Activated CD4-positive, alpha-beta T cell treated with anti-CD3 and anti-CD28 coated beads, Interleukin-2, amount 50 U/mL, for 24 hours (primary cell): ENCODE data around the gene KRTAP10-2.

Source experiments
- DNase-seq, 2 donors: peaks; one replicate each; pipeline ENCODE4 v3.0.0-alpha.2; 2020; ENCODE audit warnings: low read depth in 1 of 2, low spot score in 1 of 2

The KRTAP10-2 gene

DNA sequence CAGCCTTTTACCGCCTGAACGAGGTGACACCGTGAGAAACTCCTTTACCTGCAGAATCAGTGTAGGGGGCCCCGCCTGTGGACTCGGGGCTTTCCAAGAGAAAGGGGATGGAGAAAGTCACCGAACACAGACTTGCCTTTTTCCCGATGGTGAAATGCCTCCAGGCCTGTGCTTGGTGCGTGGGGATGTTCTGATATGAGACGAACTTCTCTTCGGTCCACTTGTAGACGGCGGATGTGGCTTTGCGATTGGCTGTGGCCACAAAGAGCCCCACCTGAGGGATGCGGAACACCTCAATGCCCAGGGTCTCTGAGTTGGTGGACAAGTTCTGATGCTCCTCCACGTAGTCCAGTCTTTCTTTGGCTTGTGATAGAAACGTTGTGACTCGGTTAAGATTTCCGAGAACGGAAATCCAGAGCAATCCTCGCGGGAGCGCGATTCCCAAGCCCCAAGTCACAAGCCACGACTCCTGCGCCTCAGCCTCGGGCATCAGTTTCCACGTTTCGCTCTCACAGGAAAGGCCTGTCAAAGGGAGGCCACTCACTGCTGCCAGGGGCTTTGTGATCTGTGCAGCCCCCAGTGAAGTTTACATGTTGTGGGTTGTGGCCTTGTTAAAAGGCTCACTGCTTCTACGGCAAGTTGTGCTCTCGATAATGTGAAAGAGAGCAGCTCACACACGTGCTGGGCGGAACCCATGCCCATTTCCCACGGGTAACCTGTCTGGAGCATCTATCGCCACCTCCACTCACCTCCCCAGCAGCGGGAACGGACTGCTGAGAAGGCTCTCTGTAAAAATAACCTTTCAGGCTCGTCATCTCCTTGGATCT, 23.9 kb downstream of the KRTAP10-2 start:
- no peak for DNase-seq

DNA sequence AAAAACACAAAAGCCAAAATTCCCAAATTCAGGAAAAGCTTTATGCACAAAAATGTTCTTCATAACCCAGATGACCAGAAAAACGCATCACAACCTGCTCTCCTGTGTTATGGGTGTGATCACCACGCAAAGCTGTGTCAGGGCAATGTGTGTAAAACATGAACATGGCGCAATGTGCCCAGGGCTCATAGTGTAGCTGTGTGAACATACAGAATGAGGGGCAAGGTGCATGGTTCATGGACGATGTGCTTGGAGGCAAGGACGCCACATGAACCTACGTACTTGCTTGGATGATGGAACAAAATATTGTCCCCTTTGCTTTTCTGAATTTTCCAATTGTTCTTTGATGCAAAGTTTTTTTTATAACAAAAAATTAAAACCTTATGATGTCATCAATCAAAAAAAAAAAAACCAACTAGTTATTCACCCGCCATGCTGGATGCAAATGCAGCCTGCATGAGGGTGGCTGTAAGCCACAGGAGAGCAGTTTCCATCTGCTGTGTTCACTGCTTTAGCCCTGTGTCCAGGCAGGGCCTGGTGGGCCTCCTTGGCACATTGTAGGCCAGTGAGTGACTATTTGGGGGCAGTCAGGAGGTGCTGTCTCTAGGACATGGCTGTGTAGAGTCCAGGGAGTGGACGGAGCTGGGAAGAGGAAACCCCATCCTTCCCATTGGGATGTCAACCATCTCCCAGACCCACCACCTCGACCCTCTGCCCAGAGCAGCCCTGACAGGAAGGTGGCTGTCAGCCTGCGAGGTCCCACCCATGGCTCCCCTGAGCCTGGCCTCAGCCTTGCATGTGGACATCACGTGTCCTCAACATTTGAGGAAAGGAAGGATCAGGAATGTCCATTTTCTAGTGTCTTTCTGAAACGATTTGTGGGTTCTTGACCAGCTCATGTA, 25.0 kb downstream of the KRTAP10-2 start:
- no peak for DNase-seq

DNA sequence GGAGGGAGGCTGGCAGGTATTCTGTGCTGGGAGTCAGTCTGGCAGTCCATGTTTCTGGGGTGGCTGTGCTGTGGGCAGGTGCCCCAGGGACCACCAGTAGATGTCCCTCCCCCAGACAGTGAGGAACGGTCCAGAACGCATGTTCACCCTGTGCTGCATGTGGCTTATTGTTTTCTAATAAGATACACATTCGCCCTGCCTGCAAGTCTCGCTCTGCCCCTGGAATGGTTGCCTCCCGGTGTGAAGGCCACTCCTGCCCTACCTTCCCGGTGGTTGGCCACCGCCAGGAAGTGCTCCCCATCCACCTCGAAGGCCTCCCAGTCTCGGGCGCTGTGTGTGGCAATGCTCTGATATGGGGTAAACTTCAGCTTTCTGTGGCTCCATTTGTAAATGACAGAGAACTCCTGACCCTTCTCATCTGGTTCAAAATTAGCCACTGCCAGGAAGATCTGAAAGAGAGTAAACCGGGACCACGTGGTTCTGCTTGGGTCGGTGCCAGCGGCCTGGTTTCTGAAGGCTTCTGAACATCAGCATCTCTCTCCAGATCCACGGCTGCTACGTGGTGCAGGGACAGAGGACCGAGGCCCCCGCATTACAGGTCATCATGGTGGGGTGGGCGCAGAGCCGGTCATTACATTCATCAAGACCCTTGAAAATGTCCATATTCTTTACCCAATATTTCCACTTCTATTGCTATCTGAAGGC, 25.8 kb downstream of the KRTAP10-2 start:
- no peak for DNase-seq

DNA sequence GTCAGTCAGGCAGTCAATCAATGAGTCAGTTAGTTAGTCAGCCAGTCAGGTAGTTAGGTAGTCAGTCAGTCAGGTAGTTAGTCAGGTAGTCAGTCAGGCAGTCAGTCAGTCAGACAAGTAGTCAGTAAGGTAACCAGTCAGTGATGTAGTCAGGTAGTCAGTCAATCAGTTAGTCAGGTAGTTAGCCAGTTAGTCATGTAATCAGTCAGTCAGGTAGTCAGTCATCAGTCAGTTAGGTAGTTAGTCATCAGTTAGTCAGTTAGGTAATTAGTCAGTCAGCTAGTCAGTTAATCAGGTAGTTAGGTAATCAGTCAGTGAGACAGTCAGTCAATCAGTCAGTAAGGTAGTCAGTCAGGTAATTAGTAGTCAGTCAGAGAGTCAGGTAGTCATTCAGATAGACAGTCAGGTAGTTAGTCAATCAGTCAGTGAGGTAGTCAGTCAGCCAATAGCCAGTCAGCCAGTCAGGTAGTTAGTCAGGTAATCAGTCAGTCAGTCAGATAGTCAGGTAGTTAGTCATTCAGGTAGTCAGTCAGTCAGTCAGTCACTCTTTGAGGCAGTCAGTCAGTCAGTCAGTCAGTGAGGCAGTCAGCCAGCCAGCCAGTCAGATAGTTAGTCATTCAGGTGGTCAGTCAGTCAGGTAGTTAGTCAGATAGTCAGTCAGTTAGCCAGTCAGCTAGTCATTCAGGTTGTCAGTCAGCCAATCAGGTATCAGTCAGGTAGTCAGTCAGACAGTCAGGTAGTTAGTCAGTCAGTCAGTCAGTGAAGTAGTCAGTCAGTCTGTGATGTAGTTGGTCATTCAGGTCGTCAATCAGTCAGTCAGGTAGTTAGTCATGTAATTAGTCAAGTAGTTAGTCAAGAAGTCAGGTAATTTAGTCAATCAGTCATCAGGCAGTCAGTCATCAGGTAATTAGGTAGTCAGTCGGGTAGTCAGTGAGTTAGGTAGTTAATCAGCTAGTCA, 26.6 kb downstream of the KRTAP10-2 start:
- no peak for DNase-seq

DNA sequence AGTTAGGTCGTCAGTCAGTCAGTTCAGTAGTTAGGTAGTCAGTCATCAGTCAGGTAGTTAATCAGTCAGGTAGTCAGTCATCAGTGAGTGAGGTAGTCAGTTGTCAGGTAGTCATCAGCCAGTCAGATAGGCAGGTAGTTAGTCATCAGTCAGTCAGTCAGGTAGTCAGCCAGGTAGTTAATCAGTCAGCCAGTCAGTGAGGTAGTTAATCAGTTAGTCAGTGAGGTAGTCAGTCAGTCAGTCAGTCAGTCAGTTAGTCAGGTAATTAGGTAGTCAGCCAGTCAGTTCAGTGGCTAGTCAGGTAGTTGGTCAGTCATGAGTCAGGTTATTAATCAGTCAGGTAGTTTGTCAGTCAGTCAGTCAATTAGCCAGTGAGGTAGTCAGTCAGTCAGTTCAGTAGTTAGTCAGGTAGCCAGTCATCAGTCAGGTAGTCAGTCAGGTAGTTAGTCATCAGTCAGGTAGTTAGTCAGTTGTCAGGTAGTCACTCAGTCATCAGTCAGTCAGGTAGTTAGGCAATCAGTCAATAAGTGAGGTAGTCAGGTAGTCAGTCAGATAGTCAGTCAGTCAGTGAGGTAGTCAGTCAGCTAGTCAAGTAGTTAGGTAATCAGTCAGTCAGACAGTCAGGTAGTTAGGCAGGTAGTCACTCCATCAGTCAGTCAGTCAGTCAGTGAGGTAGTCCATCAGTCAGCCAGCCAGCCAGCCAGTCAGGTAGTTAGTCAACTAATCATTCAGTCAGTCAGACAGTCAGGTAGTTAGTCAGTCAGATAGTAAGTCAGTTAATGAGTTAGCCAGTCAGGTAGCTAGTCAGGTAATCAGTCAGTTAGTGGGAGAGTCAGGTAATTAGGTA, 27.5 kb downstream of the KRTAP10-2 start:
- no peak for DNase-seq

DNA sequence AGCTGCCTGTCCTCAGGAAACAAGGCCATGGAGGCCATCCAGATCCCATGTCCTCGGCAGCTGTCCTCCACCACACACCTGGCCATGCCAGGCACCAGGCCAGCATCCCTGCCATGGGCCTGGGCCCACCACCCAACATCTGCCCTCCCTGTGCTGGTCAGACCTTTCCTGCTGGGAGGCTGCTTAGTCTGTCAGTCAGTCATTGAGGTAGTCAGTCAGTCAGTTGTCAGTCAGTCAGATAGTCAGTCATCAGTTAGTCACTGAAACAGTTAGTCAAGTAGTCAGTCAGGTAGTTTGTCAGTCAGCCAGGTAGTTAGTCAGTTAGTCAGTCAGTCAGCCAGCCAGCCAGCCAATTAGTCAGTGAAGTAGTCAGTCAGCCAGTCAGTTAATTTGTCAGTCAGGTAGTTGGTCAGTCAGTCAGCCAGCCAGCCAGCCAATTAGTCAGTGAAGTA, 28.5 kb downstream of the KRTAP10-2 start:
- DNase-seq, result no peak

DNA sequence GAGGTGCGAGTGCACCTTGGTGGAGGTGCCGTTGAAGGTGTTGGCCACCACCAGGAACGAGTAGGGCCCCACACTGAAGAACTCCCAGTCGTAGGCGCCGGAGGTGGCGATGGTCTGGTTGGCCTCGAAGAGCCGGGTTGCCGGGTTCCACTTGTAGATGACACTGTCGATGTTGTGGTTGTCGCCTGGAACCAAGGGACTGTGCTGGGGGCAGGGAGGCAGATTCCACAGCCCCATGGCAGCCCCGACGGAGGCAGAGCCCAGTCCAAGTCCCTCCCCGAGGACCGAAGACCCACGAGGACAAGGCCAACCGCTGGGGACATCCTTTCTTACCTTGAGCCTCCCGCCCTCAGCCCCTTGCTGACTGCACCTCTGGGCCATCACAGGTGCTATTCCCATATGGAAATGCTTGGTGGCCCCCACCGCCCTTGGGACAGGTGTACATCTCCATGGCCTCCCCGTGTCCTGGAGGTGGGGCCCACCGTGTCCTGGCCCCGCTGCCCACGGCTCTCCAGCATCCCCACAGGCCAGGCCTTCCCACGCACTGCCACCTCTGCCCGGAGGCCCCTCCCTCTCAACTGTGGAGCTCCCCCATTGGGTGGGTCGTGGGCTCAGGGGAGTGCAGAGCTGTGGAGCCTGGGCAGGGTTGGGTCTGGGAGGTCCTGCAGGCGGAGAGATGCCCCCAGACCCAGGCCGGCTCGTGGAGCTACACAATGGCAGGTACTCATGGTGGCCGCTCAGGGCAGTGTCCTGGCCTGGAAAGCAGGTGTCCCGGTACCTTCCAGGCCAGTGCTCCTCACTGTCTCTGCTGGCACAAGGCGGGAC, 29.2 kb downstream of the KRTAP10-2 start:
- no peak for DNase-seq

DNA sequence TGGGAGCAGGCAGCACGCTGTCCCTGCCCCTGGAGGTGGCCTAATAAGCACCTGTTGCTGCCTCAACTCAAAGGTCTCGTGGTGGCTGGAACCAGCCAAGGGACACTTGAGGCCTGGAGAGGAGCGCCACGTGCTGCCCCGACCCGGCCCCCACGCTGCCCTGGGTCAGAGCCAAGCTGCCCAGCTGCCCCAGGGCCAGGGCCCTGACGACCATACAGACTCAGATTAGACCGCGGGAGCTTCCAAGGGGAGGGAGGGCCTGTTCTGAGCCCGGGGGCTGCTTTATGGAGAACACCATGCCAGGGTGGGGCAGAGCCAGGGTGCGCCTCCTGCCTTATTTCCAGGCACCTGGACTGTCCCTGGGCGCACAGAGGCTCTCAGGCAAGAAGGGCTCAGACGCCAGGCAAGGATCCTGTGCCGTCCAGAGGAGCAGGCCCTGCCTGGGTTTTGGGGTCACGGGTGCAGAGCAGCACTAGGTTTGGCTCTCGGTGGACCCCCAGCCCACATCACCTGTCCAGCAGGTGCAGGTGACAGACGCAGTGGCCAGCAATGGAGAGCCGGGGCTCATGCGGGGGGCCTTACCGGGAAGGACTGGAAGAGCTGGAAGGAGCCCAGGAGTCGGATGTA, 29.9 kb downstream of the KRTAP10-2 start:
- DNase-seq, result no peak

DNA sequence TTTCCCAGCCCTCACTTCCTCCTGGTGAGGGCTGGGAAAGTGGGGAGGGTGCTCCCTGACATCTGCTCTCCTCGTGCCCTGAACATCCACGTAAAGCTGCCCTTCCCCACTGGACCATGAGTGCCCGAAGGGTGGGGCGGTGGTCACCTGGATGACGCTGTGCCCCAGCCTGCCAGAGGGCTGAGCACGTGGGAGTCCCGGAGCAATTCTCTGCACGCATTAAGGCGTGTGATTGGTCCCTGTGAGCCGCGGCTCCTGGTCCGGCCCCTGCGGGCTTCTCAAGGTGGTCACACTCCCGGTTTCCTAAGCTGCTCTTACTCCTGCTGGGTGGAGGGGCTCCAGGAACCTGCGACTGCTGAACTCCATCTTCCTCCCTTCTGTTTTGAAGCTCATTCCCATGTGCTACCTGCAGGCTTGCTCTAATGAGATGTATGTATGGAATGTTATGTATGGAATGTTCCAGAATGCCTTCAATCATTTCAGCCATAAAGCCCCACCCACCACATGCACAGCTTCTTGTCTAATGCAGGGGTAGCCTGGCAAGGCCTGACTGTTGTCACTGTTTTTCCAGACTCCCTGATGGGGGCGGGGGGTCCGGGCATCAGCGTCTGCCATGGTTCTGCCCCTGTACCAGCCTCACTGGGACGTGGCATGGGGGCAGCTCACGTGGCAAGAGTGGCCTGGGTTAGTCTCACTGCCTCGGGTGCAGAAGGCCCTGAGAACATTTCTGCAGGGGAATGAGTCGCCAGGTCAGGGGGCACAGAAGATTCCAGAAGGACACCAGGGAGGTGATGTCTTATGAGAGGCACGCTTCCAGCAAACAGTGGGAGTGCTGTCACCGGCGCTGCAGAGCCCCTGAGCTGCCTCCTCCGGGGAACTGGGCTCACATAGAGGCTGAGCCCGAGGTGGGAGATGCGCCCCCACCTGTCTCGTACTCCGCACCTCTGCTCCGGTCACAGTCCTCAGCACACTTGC, 30.7 kb downstream of the KRTAP10-2 start:
- no peak for DNase-seq

DNA sequence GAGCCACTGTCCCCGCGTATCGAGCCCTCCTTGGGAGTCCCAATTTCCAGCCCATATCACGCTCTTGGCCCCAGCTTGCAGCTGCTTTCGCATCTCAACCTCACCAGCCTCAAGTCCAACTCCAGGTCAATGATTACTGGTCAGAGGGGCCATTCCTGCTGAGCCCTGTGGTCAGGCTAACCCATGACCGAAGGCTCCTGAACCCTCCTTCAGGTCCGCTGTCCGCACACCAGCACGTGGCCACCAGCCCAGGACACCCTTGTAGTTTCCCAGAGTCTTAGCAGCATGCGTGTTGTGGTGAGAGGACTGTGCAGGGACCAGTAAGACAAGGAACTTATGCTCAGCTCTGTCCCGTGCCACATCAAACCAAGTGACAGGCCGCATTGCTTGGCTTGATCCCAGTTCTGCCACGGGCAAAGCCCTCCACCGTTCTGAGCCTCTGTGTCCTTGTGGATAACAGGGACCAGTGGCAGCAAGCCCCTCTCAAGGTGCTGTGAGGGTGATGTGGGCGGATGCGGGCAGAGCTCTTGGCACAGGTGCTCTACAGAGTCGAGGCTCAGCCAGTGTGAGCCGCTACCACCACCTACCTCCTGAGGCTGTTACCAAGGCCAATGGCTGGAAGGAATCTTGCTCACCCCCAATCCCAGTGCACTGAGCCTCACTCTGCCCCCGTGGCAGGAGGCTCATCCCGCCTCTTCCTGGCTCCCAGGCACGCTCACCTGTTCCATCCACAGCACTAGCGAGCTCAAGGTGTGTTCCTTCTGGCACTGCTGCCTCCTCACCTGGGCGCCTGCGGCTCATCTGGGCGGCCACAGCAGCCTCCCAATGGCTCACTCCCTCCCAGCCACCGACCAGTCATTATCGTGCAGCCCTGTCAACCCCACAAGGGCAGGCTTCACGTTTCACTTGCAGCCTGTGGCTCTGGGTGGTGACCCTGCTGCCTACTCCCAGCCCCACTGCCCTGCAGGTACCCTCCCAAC, 31.7 kb downstream of the KRTAP10-2 start:
- DNase-seq, result no peak

DNA sequence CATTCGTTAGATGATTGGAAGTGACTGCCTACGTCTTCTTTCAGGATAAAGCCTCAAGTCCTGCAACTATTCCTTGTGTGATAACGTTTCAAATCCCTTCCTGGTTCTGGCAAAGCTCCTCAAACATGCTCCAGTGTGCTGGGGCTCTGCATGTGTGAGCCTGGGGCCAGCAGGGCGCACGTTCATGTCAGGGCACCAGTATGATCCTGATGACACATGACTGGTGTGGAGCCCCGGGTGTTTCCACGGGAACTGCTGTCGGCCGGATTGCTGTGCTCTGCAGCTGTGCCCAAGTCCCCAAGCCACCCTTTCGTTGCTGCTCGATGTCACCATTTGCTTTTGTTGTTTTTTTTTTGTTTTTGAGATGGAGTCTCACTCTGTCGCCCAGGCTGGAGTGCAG, 32.6 kb downstream of the KRTAP10-2 start:
- DNase-seq, result no peak

DNA sequence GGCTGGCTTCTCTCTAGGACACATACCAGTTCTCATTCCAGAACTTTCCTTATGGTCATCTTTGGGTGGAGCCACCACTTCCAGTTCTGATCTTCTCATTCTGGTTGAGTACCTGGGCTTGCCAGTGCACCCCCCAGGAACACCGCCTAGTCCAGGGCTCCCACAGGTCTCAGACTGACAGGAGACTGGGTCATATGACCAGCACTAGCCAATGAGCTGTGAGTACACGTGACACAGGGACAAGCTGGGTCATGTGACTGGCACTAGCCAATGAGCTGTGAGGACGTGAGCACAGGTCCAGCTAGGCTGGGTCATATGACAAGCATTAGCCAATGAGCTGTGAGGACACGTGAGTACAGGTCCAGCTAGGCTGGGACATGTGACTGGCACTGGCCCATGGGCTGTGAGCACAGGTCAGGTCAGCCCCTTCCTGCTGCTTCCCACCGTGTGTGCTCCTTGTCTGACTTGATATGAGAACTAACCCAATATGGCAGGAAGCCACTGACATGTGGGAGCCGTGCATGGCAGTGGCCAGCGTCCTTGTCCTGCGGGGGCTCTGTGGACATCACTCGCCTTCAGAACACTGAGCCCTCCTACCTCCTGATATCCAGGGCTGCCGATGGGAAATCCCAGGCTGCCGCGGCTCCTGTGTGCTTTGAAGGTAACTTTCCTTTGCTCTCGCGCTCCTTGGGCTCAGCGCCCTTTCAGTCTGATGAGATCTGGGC, 34.0 kb downstream of the KRTAP10-2 start:
- DNase-seq, result no peak

DNA sequence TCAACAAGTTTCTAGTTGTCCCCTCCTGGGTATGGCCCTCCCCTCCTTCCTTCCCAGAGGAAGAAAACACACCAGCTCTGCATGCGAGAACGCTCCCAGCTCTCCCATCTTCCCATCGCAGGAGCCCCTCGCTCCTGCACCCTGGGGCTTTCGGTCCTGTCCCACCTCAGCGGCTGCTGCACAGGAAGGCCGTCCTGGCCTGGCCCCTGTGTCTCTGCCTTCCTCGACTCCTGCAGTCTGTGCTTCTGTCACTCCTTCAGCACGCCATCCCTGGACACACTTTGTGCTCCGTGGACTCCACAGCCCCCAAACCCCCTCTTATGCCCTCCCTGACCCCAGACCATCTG, 34.5 kb downstream of the KRTAP10-2 start:
- no peak for DNase-seq

DNA sequence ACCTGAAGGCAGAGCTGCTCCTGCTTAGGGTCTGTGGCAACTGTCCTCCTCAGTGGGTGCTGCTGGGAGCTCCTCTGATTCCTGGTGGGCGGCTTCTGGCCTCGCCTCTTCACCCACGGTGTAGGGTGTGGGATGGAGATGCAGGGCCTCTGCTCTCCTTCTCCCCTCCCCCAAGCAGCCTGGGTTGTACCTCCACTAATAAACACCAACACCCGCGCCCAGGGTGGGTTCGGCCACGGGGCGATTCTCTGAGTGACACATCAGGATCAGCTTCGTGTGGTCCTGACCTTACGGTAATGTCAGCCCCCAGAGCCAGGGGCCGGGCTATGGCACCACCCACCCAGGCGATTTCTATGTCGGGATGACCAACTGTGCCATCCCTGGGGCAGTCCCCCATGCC, 35.0 kb downstream of the KRTAP10-2 start:
- DNase-seq, result no peak
